ENCODE measurements around the gene GPX2. TPM values are rescaled to one million over a fixed set of nuclear protein-coding genes. Genes with fewer than 3 reads are reported as not detected.
A peak's percentile ranks its signal among the peaks of the same experiment; 100 is the strongest.
"Not testable (repeated sequence)": the region's sequence is repeated elsewhere in the genome, so short reads cannot be mapped to it uniquely, and the experiment has no call there.

Gene GPX2
- total RNA-seq, 2 experiments from 2014 or later = not detected

GRCh38 chr14:64914237-64915028, 28.1 kb downstream of the GPX2 start, which contains the start of gene CHURC1:
TSS of gene CHURC1 (plus strand) at chr14:64914455. CDS start at chr14:64914496, 41 bp downstream.
- POLR2A ChIA-PET = interaction anchor here (0.6 to 1.8 kb wide), 5 partner anchors 10 to 748 kb away, joined by 3 to 14 read pairs (median 4); no protein-coding TSS in a partner anchor
- H3K79me2 ChIP-seq (ENCODE audit: insufficient read depth, low read depth, low read length) = peaks cover 48% of the 10 kb centered on the region
- peak; percentile 97 for DNase-seq (ENCODE audit: low spot score)
- no TSS peak for BruUV-seq (replicated peaks)
- no peaks in the 10 kb centered on the region for H3K9me3 ChIP-seq (ENCODE audit: low read length)
- H3K4me3 ChIP-seq (ENCODE audit: low read depth, low read length, poor library complexity, severe bottlenecking) = peak within 1 kb of the TSS; percentile 91
- peaks cover 18% of the 10 kb centered on the region; the same call in 1 of the 2 replicates for H4K20me1 ChIP-seq (ENCODE audit: insufficient read depth, low read length)
- peak within 1 kb of the TSS; percentile 52 for H3K27ac ChIP-seq (ENCODE audit: low read depth, low read length, poor library complexity, severe bottlenecking)
- CTCF ChIA-PET (ENCODE audit: unreplicated experiment) = interaction anchor here (0.6 to 0.7 kb wide), 4 partner anchors 58 to 467 kb away, joined by 3 to 8 read pairs (median 4); no protein-coding TSS in a partner anchor
- H3K9me2 ChIP-seq (ENCODE audit: insufficient read depth, low read length) = no peaks in the 10 kb centered on the region
- no peak for TF ChIP-seq CTCF (conservative IDR thresholded peaks at IDR 0.05; ENCODE audit: low read length)
- no peak for TF ChIP-seq EZH2phosphoT487 (IDR thresholded peaks at IDR 0.05; ENCODE audit: borderline replicate concordance, low read depth, low read length)
- intact Hi-C loops (cut with micrococcal nuclease; ENCODE audit: unreplicated experiment) = no loop called here
- peaks cover 16% of the 10 kb centered on the region for H3K4me1 ChIP-seq (ENCODE audit: insufficient read depth, low read length, poor library complexity, severe bottlenecking)
- H2AFZ ChIP-seq (ENCODE audit: low read length) = peak within 1 kb of the TSS; percentile 89
- H3K4me2 ChIP-seq (ENCODE audit: low read length) = peak within 1 kb of the TSS; percentile 86
- peaks cover 26% of the 10 kb centered on the region for H3K36me3 ChIP-seq (ENCODE audit: insufficient read depth, low read length)

GRCh38 chr14:64913477-64913876, 29.1 kb downstream of the GPX2 start:
- Histone ChIP-seq H3K4me2 (ENCODE audit: low read length) (peak overlapping the region; percentile 86), H4K20me1 (ENCODE audit: insufficient read depth, low read length) (peaks cover 18% of the 10 kb centered on the region; the same call in 1 of the 2 replicates), H3K36me3 (ENCODE audit: insufficient read depth, low read length) (peaks cover 16% of the 10 kb centered on the region), H3K4me1 (ENCODE audit: insufficient read depth, low read length, poor library complexity, severe bottlenecking) (peaks cover 16% of the 10 kb centered on the region), H3K79me2 (ENCODE audit: insufficient read depth, low read depth, low read length) (peaks cover 38% of the 10 kb centered on the region), H3K4me3 (ENCODE audit: low read depth, low read length, poor library complexity, severe bottlenecking) (peak overlapping the region; percentile 91), H2AFZ (ENCODE audit: low read length) (peak overlapping the region; percentile 89; the same call in 1 of the 2 replicates)
- intact Hi-C loops (cut with micrococcal nuclease; ENCODE audit: unreplicated experiment); BruUV-seq (replicated peaks); POLR2A ChIA-PET; H3K27ac ChIP-seq (ENCODE audit: low read depth, low read length, poor library complexity, severe bottlenecking); H3K9me3 ChIP-seq (ENCODE audit: low read length); H3K9me2 ChIP-seq (ENCODE audit: insufficient read depth, low read length); DNase-seq (ENCODE audit: low spot score): not testable (repeated sequence)
- CTCF ChIA-PET (ENCODE audit: unreplicated experiment) = interaction anchor here (0.6 kb wide), 1 partner anchor 112 kb away, joined by 3 read pairs; no protein-coding TSS in a partner anchor

- Histone ChIP-seq H3K4me2 (ENCODE audit: low read length) (no peak overlapping the region), H3K27ac (ENCODE audit: low read depth, low read length, poor library complexity, severe bottlenecking) (no peak overlapping the region), H3K4me3 (ENCODE audit: low read depth, low read length, poor library complexity, severe bottlenecking) (no peak overlapping the region), H4K20me1 (ENCODE audit: insufficient read depth, low read length) (0 out of 2 replicates have a peak, but pooled peaks cover 12% of the 10 kb centered on the region), H3K79me2 (ENCODE audit: insufficient read depth, low read depth, low read length) (peaks cover 27% of the 10 kb centered on the region), H3K9me2 (ENCODE audit: insufficient read depth, low read length) (no peaks in the 10 kb centered on the region), H3K4me1 (ENCODE audit: insufficient read depth, low read length, poor library complexity, severe bottlenecking) (peaks cover 16% of the 10 kb centered on the region), H2AFZ (ENCODE audit: low read length) (no peak overlapping the region), H3K9me3 (ENCODE audit: low read length) (no peaks in the 10 kb centered on the region), H3K36me3 (ENCODE audit: insufficient read depth, low read length) (peaks cover 14% of the 10 kb centered on the region)
- CTCF ChIA-PET (ENCODE audit: unreplicated experiment) = no interaction called here
- DNase-seq (ENCODE audit: low spot score) = no peak
- TF ChIP-seq EZH2phosphoT487 (IDR thresholded peaks at IDR 0.05; ENCODE audit: borderline replicate concordance, low read depth, low read length) (no peak), CTCF (conservative IDR thresholded peaks at IDR 0.05; ENCODE audit: low read length) (no peak)
- POLR2A ChIA-PET = interaction anchor here (1.0 kb wide), 1 partner anchor 11 kb away, joined by 3 read pairs; no protein-coding TSS in a partner anchor
- no TSS peak for BruUV-seq (replicated peaks)
- intact Hi-C loops (cut with micrococcal nuclease; ENCODE audit: unreplicated experiment) = no loop called here
Measured at GRCh38 chr14:64912261-64912660, 30.3 kb downstream of the GPX2 start.
